GM19240 (cell line): Measurements from ENCODE around the gene SRGAP3.
A peak's percentile ranks its signal among the peaks of the same experiment; 100 is the strongest.

Source experiments
- DNase-seq: peaks from one replicate; pipeline ENCODE4 v3.0.0; 2011; ENCODE audit warnings: low spot score; ENCODE audit not compliant: insufficient read length

Gene SRGAP3

GRCh38 chr3:9225268-9225667, 24.2 kb downstream of the SRGAP3 start:
- DNase-seq = no peak

DNA sequence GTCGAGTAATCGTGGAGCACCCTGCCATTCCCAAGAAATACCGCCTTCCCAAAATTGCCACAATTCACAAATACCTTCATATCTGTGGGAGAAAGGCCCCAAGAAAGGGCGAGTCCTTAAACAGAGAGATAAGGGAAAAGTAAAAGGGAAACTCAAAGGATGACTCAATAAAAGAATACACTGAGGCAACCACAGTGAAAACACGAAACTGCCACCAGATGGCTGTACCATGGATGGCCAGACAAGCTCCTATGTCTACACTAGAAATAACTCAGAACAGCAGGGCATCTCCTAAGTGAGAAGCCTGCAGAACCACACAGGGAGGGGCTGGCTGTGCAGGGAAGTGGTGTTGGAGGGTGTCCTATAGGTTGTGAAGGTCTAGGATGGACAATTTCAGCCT, 25.0 kb downstream of the SRGAP3 start:
- peak; percentile 61 for DNase-seq

- DNase-seq = no peak
Measured at GRCh38 chr3:9223672-9224071, 25.8 kb downstream of the SRGAP3 start.

GRCh38 chr3:9222956-9223639, 26.3 kb downstream of the SRGAP3 start:
- DNase-seq = no peak

DNA sequence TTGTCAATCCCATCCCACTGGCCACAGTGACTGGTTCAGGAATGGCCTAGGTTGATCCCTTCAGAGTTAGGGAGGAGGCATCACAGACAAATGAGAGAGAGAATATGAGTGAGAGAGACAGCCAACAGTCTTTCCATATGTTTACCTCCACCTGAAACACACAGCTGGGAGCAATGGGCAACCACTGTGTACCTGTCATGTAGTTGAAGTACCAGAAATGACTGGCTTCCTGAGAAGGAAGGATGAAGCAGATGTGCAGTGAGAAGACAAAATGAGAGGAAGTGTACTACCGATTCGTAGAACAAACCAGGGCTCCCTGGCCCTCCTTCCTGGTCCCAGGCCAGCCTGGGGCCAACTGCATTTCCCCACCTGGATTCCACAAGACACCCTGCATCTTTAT, 27.4 kb downstream of the SRGAP3 start:
- no peak for DNase-seq

DNA sequence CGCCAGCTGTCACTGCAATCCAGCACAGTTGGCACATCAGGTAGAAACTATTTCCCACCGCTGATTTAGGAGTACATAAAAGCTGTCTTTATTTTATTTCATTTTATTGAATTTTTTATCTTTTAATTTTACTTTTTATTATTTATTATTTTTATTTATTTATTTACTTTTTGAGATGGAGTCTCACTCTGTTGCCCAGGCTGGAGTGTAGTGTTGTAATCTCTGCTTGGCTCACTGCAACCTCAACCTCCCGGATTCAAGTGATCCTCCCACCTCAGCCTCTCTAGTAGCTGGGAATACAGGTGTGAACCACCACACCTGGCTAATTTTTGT, 31.0 kb downstream of the SRGAP3 start:
- DNase-seq = no peak

GRCh38 chr3:9217784-9218513, 31.5 kb downstream of the SRGAP3 start:
- DNase-seq = no peak

DNA sequence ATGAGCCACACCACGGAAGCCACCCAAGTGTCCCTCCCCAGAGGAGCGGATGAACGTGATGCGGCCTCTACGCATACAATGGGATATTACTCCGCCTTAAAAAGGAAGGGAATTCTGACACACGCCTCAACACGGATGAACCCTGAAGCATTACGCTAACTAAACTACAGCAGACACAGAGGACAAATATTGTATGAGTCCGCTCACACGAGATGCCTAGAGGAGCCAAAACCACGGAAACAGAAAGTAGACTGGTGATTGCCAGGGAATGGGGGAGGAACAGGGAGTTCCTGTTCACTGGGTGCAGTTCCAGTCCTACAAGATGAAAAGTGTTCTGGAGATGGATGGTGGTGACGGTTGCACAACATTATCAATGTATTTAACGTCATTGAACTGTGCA, 32.7 kb downstream of the SRGAP3 start:
- DNase-seq = no peak

DNA sequence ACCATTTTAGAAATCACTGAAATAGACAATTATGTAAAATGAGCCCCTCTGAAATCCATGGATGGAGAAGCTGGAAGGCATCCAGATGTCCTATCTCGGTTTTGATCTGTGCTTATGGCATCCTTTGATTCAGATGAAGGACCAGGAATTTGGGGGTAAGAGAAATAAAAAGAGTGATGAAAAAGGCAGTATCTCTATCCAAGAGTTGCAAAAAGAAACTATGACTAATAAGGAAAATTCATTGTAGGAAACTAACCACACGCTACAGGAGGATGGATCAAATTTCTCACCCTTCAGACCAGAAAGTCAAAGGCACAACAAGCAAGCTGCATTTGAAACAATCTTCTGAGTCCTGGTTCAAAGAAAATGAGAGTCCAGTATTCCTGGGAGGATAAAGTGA, 34.8 kb downstream of the SRGAP3 start:
- no peak for DNase-seq

DNA sequence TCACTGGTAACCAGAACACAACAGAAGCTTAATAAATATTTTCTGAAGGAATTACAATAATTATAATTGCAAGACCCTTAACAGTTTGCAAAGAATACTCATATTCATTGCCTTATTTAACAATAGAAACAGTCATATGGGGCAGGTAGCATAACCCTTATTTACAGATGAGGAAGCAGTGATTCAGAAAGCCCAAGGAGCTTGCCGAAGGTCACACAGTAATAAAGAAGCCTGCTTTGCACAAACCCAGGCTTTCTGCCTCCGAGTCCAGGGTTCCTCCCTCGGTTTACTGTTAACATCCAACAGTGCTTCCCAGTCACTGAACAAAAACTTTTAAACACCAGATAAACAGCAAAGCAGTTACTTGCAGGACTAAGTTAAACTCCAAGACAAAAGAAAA, 35.3 kb downstream of the SRGAP3 start:
- DNase-seq = no peak

- no peak for DNase-seq
Measured at GRCh38 chr3:9213019-9213634, 36.3 kb downstream of the SRGAP3 start.

DNA sequence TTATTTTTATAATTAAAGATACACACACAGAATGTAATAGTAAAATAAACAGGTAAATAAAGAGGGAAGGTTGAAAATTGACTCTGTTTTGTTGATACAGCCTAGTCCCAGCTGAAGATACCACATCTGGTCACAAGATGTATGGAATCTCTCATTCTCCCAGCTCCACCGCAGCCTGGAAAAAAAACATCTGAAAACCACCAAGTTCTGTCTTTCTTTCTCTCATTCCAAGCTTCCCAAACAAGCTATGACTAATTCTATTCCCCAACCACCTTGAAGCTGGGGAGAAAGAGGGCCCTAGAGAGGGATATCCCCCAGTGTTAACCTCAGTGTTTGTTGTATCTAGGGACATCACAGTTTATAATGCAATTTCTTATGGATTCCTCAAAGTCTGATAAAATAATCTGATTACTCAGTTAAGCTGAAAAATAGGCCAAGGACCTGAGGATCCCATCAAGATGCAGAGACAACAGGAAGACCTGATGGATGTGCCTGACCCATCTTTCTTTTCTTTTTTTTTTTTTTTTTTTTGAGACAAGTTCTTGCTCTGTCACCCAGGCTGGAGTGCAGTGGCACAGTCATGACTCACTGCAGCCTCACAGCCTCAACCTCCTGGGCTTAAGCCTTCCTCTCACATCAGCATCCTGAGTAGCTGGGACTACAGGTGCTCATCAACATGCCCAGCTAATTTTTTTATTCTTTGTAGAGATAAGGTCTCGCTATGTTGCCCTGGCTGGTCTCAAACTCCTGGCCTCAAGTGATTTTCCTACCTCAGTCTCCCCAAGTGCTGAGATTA, 38.1 kb downstream of the SRGAP3 start:
- DNase-seq = no peak

DNA sequence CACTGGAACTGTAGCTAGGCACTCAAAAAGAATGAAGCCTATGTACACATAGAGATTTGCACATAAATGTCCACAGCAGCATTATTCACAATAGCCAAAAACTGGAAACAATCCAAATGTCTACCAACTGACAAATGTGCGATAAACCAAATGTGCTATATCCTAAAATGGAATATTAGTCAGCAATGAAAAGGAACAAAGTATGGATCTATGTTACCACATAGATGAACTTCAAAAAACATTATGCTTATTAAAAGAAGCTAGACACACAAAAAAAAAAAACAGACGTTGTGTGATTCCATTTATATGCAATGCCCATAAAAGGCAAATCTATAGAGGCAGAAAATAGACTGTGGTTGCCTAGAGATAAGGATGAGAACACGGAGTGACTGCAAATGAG, 39.7 kb downstream of the SRGAP3 start:
- no peak for DNase-seq

DNA sequence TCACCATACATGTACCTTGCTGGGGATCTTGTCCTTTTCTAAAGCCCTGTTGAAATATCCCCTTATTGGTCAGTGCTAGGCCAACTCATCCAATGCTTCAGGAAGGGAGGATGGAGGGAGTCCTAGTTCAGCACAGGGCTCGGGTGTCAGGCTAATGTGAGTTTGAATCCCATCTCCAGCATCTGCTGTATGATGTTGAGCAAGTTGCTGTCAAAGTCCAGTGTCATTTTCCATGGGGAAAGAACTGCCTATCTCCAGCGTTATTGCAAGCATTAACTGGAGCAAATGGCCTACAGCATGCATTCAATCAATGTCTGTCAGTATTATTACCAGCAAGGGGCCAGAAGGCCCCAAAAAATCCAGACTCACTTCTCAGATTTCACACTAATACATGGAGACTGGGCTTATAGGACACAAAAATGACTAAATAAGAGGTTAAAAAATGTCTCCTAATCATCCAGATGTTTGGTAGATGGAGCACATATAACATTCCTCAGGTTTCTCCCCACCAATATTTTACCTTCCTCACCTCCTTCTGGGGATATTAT, 40.8 kb downstream of the SRGAP3 start:
- DNase-seq = no peak

- no peak for DNase-seq
Measured at GRCh38 chr3:9207116-9207763, 42.2 kb downstream of the SRGAP3 start.

DNA sequence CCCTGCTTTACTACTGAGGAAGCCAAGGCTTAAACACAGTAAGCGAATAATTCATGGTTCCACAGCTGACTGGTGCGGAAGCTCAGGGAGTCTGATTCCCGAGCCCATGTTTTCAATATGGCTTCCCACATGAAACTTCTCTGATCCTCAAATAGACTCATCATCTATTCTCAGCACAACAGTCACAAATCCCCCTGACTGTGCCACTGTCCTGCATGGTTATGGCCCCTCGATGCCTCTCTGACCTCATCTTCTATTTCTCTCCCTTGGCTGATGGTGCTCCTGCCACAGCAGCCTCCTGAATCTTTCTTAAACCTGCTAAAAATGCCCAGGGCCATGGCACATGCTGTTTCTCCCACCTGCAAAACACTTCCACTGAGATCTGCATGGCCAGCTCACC, 43.2 kb downstream of the SRGAP3 start:
- no peak for DNase-seq

DNA sequence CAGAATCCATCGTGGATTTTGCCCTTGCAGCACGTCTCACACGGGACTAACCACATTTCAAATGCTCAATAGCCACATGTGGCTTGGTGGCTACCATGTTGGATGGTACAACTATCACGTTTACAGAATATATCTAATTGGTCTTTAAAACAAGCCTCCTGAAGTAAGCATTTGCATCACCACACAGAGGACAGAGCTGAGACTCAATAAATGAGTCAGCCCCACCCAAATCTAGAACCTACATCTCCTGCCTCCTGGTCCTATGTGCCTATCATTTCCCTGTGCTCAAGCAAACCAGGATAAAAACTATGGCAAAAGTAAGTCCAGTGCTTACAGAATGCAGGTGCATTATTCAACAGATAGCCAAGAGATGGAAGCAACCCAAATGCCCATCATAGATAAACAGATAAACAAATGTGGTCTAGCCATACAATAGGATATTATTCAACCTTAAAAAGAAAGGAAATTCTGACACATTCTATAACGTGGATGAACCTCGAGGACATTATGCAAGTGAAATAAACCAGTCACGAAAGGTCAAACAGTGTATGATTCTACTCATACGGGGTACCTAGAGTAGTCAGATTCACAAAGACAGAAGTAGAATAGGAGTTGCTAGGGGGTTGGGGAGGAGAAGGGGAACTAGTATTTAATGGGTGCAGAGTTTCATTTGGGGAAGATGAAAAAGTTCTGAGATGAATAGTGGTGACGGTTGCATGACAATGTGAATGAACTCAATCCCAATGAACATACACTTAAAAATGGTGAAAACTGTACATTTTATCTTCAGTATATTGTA, 43.9 kb downstream of the SRGAP3 start:
- DNase-seq = no peak

DNA sequence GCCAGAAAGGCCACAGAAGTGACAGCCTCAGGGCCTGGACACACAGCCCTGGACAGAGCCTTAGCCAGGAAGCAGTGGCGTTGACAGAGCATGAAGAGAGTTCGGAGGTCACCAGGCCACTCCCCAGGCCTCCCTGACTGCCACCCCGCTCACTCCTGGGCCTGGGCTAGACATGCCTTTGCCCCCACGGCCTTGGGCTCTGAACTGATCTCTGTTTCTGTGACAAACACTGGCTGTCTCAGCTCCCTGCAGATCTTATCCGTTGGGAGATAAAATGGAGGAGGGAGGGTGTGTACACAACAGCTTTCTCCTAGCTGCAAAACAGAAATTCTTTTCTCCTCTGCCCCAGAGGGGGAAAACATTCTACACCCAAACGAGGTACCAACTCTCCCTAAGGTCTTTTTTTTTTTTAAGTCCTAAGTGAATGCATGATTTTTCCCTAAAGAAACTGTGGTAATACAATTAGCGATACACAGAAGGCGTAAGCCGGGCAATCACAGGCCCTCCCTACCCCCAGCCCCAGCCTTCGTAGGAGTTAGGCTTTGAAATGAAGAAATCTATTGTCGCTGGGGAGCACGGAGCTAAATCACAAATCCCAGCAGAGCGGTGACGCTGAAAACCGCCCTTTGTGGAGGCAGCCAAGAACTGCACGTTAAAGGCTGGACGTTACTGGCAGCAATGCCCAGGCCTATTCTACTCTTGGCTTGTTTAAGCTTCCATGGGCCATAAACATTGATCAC, 45.0 kb downstream of the SRGAP3 start:
- no peak for DNase-seq

GRCh38 chr3:9203317-9203716, 46.1 kb downstream of the SRGAP3 start:
- no peak for DNase-seq

DNA sequence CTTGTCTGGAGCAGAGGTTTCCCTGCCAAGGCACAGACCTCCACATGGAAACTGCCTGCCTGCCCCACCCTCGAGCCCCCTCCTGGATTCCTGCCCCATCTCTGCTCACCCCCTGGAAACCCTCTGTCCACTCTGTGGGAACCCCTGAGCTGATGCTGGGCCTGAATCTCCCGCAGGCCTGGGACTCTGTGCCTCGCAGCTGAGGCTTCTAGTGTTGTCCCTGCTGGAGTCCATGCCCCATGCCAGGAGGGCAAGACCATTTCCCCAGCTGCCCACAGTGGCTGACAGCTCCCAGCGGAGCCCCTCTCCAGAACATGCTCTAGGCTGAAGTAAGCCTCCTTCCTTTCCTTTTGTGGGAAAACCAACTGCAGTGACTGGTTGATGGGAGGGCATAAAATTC, 46.9 kb downstream of the SRGAP3 start:
- DNase-seq = no peak
